Small intestine (tissue), 7 donors: ENCODE measurements around the gene CPSF7. TPM values are rescaled to one million over a fixed set of nuclear protein-coding genes. Genes with fewer than 3 reads are reported as not detected.
"Not testable (repeated sequence)": the region's sequence is repeated elsewhere in the genome, so short reads cannot be mapped to it uniquely, and the experiment has no call there.

Experiments
- DNase-seq, 2 donors: peaks; one replicate each; pipeline versions ENCODE4 v3.0.0 to v3.0.0-alpha.2; 2013
- FAIRE-seq: peaks from 2 replicates; lab custom pipeline; 2012; peaks lifted over from hg19 to GRCh38; lab: Jason Lieb, UNC
- H3K27ac ChIP-seq, 3 donors: one replicate each; pipeline ENCODE4 v1.5.1; 2013; ENCODE audit warnings: low read length in 2 of 3, mild to moderate bottlenecking in 2 of 3, control low read depth in 1 of 3, inconsistent platforms in 1 of 3, low read depth in 1 of 3, moderate library complexity in 1 of 3
- H3K27me3 ChIP-seq, 3 donors: one replicate each; pipeline ENCODE4 v1.6.1; 2013; ENCODE audit warnings: low read length in 3 of 3, inconsistent platforms in 1 of 3; ENCODE audit not compliant: control insufficient read depth in 3 of 3, insufficient read depth in 3 of 3
- H3K36me3 ChIP-seq, 3 donors: one replicate each; pipeline ENCODE4 v1.6.1; 2013; ENCODE audit warnings: low read length in 3 of 3, inconsistent platforms in 1 of 3, low read depth in 1 of 3, mild to moderate bottlenecking in 1 of 3, moderate library complexity in 1 of 3; ENCODE audit not compliant: control insufficient read depth in 3 of 3, insufficient read depth in 2 of 3
- H3K4me1 ChIP-seq, 3 donors: one replicate each; pipeline ENCODE4 v1.6.1; 2013; ENCODE audit warnings: low read length in 2 of 3, inconsistent platforms in 1 of 3, low read depth in 1 of 3, mild to moderate bottlenecking in 1 of 3, moderate library complexity in 1 of 3; ENCODE audit not compliant: control insufficient read depth in 3 of 3, insufficient read depth in 2 of 3
- H3K4me3 ChIP-seq, 3 donors: one replicate each; pipeline ENCODE4 v1.5.1; 2013; ENCODE audit warnings: low read length in 3 of 3, control low read depth in 1 of 3, inconsistent platforms in 1 of 3, low read depth in 1 of 3, mild to moderate bottlenecking in 1 of 3, moderate library complexity in 1 of 3
- H3K9me3 ChIP-seq, 2 donors: one replicate each; pipeline ENCODE4 v1.6.1; 2013; ENCODE audit warnings: low read depth in 1 of 2, low read length in 1 of 2; ENCODE audit not compliant: control insufficient read depth in 2 of 2, insufficient read depth in 1 of 2
- WGBS, 3 donors: extraction: QIAGEN DNeasy Blood & Tissue Kit; methylation state at CpG; one replicate each; pipeline ENCODE4 v1.1.7; 2013; 5-methylcytosine and 5-hydroxymethylcytosine counted together
- polyA plus RNA-seq, 4 donors: library from polyadenylated mRNA; stranded (reverse) in 3 of 4; unstranded in 1 of 4; fragments of 200-250 nt in 3 of 4; fragments of 120-200 nt in 1 of 4; gene quantifications; one replicate each; pipeline versions ENCODE4 v1.2.1 to v1.2.3, GENCODE V29; 2013
- donor health status: healthy with polysubstance abuse.
- donor health status: control.
- donor health status: control.
- donor health status: Bipolar disorder and iron deficiency.
- donor health status: healthy.

CPSF7 gene
- polyA plus RNA-seq, 4 donors: 30.3 to 91.3 (median 47.7) TPM

DNA sequence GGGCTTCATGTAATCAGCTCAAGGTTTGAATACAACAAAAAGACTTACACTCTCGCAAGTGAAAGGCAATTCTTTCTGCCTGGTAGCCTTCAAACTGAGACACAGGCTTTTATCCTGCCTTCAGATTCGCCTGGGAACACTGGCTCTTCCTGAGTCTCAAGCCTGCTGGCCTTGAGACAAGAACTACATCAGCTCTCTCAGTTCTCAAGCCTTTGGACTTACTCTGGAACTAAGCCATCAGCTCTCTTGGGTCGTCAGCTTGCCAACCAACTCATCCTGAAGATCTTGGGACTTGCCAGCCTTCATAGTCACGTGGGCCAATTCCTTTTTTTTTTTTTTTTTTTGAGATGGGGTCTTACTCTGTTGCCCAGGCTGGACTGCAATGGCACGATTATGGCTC is 43.1 kb upstream of the CPSF7 start:
- 71 to 89% (median 84%) methylated on average over 5 of the region's 5 CpGs for WGBS, 3 donors
- peaks cover 0 to under 1% of the 10 kb centered on the region in 2 donors for H3K9me3 ChIP-seq
- DNase-seq: no peak
- H3K27ac ChIP-seq: no peak overlapping the region
- H3K4me3 ChIP-seq: no peak overlapping the region
- peaks cover 0 to under 1% (median 0%) of the 10 kb centered on the region in 3 donors for H3K27me3 ChIP-seq
- no peak for FAIRE-seq
- peaks cover 0 to 8% (median 0%) of the 10 kb centered on the region in 3 donors for H3K4me1 ChIP-seq
- H3K36me3 ChIP-seq: peaks cover 0 to 33% (median 2%) of the 10 kb centered on the region in 3 donors

DNA sequence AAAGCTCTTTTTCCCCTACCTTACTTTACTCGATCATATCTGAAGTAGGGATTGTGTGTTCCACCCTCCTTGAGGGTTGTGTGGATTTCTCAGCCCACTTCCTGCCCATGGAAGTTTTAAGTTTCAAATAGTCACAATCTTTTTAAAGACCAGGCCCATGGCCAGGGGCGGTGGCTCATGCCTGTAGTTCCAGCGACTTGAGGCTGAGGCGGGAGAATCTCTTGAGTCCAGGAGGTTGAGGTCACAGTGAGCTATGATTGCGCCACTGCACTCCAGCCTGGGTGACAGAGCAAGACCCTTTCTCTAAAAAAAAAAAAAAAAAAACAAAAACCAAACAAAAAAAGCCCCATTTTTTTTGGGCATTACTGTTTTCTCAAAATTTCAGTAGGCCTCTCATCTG is 42.5 kb upstream of the CPSF7 start:
- no peak for DNase-seq
- Histone ChIP-seq H3K4me1 (peaks cover 0 to 2% (median 0%) of the 10 kb centered on the region in 3 donors), H3K9me3 (peaks cover 0 to 5% of the 10 kb centered on the region in 2 donors), H3K36me3 (peaks cover 0 to 36% (median 3%) of the 10 kb centered on the region in 3 donors), H3K27ac (peak overlapping the region in 1 of 3 donors; percentile 18), H3K4me3 (no peak overlapping the region), H3K27me3 (no peaks in the 10 kb centered on the region)
- 69 to 89% (median 83%) methylated on average over 5 of the region's 5 CpGs for WGBS, 3 donors
- FAIRE-seq: no peak

- no peak for FAIRE-seq
- H3K27ac ChIP-seq: no peak overlapping the region
- H3K4me1 ChIP-seq: no peaks in the 10 kb centered on the region
- WGBS, 3 donors: 77 to 91% (median 90%) methylated on average over 7 of the region's 7 CpGs
- no peak overlapping the region for H3K4me3 ChIP-seq
- peaks cover 0 to 7% of the 10 kb centered on the region in 2 donors for H3K9me3 ChIP-seq
- DNase-seq: no peak
- peaks cover 2 to 42% (median 4%) of the 10 kb centered on the region in 3 donors for H3K36me3 ChIP-seq
- no peaks in the 10 kb centered on the region for H3K27me3 ChIP-seq
These were observed 38.2 kb upstream of the CPSF7 start for GRCh38 chr11:61468002-61468401.

GRCh38 chr11:61467602-61468001 is 37.8 kb upstream of the CPSF7 start:
- H3K36me3 ChIP-seq: peaks cover 2 to 40% (median 4%) of the 10 kb centered on the region in 3 donors
- H3K27ac ChIP-seq, H3K9me3 ChIP-seq, FAIRE-seq, H3K4me1 ChIP-seq, H3K4me3 ChIP-seq, H3K27me3 ChIP-seq, DNase-seq: not testable (repeated sequence)
- 67 to 78% (median 72%) methylated on average over 6 of the region's 6 CpGs for WGBS, 3 donors

DNA sequence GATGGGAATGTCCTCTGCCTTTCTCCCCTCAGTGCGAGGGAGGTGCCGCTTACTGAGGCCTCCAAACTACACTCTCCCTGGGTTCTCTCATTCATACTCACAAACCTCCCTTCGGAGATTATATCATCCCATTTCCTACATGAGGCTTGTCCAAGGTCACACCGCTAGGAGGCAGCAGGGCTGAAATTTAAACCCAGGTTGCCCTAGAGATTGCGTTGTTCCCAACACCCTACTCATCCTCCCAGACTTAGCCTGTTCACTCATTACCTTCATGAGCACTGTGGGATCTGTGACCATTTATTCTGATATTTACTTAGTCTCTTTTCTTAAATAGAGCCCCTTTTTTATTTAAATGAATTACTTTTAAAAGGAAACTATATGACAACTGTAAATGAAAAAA is 31.2 kb upstream of the CPSF7 start:
- WGBS, 3 donors: 86 to 90% (median 87%) methylated on average over 5 of the region's 5 CpGs
- Histone ChIP-seq H3K4me3 (no peak overlapping the region), H3K27me3 (no peaks in the 10 kb centered on the region), H3K4me1 (no peaks in the 10 kb centered on the region), H3K27ac (no peak overlapping the region), H3K9me3 (no peaks in the 10 kb centered on the region), H3K36me3 (peaks cover 0 to 20% (median 2%) of the 10 kb centered on the region in 3 donors)
- DNase-seq (no peak), FAIRE-seq (no peak)

GRCh38 chr11:61460474-61460881 is 30.7 kb upstream of the CPSF7 start:
- no peaks in the 10 kb centered on the region for H3K4me1 ChIP-seq
- H3K27ac ChIP-seq: no peak overlapping the region
- H3K9me3 ChIP-seq: no peaks in the 10 kb centered on the region
- DNase-seq (no peak), FAIRE-seq (no peak)
- no peak overlapping the region for H3K4me3 ChIP-seq
- no peaks in the 10 kb centered on the region for H3K27me3 ChIP-seq
- 73 to 95% (median 93%) methylated on average over 3 of the region's 3 CpGs for WGBS, 3 donors
- H3K36me3 ChIP-seq: peaks cover 0 to 24% (median 2%) of the 10 kb centered on the region in 3 donors

DNA sequence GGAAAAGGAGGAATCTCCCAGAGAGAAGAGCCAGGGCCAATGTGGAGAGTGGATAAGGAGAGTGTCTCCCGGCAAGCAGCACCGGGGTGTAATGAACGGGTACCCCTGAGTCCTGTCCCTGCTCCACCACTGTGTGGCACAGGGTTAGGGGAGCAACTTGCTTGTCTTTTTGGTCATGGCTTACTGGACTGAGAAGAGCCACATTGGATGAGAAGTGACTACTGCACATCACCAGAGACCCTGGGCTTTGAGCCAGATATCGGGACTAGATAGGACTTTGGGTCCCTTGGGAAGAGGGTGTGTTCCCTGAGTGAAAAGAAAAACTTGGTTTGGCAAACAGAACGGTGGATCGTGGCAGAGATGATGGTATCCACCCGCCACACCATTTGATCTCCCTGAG is 24.7 kb upstream of the CPSF7 start:
- FAIRE-seq (no peak), DNase-seq (no peak)
- Histone ChIP-seq H3K9me3 (peaks cover 0 to 2% of the 10 kb centered on the region in 2 donors), H3K36me3 (peaks cover 0 to 52% (median 4%) of the 10 kb centered on the region in 3 donors), H3K27ac (no peak overlapping the region), H3K4me1 (no peaks in the 10 kb centered on the region), H3K27me3 (no peaks in the 10 kb centered on the region), H3K4me3 (no peak overlapping the region)
- 77 to 90% (median 87%) methylated on average over 7 of the region's 7 CpGs for WGBS, 3 donors

DNA sequence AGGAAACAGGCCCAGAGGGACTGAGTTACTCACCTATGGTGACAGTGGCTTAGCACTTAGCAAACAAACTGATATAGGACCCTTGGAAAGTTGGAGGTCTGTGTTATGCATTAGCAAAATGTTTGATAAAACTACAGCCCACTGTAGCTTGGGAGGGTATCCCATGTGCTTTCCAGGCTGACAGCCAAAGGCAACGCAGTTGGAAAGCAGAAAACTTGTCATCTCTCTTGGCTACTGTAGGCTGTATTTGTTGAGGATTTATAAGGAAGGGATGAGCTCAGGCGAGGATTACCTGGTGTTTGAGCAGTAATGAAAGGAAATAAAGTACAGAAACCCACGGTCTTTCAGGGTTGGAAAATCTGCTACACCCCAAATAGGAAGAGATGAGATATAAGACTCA is 23.9 kb upstream of the CPSF7 start:
- Histone ChIP-seq H3K27ac (no peak overlapping the region), H3K4me3 (no peak overlapping the region), H3K36me3 (peaks cover under 1 to 52% (median 4%) of the 10 kb centered on the region in 3 donors), H3K9me3 (peaks cover 0 to 2% of the 10 kb centered on the region in 2 donors), H3K27me3 (no peaks in the 10 kb centered on the region), H3K4me1 (no peaks in the 10 kb centered on the region)
- FAIRE-seq: no peak
- no peak for DNase-seq
- WGBS, 3 donors: 74 to 82% (median 81%) methylated on average over 3 of the region's 3 CpGs

GRCh38 chr11:61452825-61453224 is 23.1 kb upstream of the CPSF7 start:
- Histone ChIP-seq H3K36me3 (peaks cover 7 to 58% (median 7%) of the 10 kb centered on the region in 3 donors), H3K27ac (no peak overlapping the region), H3K27me3 (no peaks in the 10 kb centered on the region), H3K4me3 (no peak overlapping the region), H3K9me3 (peaks cover 0 to 2% of the 10 kb centered on the region in 2 donors), H3K4me1 (no peaks in the 10 kb centered on the region)
- DNase-seq (no peak), FAIRE-seq (no peak)
- WGBS, 3 donors: 96 to 98% (median 96%) methylated on average over 2 of the region's 2 CpGs
